CD4-positive, alpha-beta T cell treated with Interleukin-12 subunit alpha and Interleukin-12 subunit beta, for 1 hour (primary cell): Measurements from ENCODE around the gene CEBPB.
"Not testable (repeated sequence)": the region's sequence is repeated elsewhere in the genome, so short reads cannot be mapped to it uniquely, and the experiment has no call there.

Experiments
- DNase-seq: peaks from one replicate; pipeline ENCODE4 v3.0.0-alpha.2; 2020

The CEBPB gene

GRCh38 chr20:50170549-50171220 is 19.9 kb upstream of the CEBPB start:
- no peak for DNase-seq

GRCh38 chr20:50172347-50173013 is 18.1 kb upstream of the CEBPB start:
- DNase-seq, result no peak

- DNase-seq, result no peak
These were observed 16.2 kb upstream of the CEBPB start for GRCh38 chr20:50174456-50174855.

GRCh38 chr20:50175938-50176933 is 14.4 kb upstream of the CEBPB start:
- no peak for DNase-seq

GRCh38 chr20:50178672-50179071 is 12.0 kb upstream of the CEBPB start:
- not testable (repeated sequence) for DNase-seq

- no peak for DNase-seq
These were observed 9.3 kb upstream of the CEBPB start for GRCh38 chr20:50181344-50181743.

GRCh38 chr20:50182346-50182745 is 8.3 kb upstream of the CEBPB start:
- DNase-seq, result no peak

GRCh38 chr20:50185426-50185825 is 5.2 kb upstream of the CEBPB start:
- DNase-seq, result no peak

- peak; percentile 85 for DNase-seq
These were observed 4.3 kb upstream of the CEBPB start for GRCh38 chr20:50186151-50186885.

GRCh38 chr20:50186987-50187402 is 3.6 kb upstream of the CEBPB start:
- no peak for DNase-seq

GRCh38 chr20:50187403-50188051 is 3.1 kb upstream of the CEBPB start:
- no peak for DNase-seq

GRCh38 chr20:50188287-50188688 is 2.3 kb upstream of the CEBPB start:
- no peak for DNase-seq

- DNase-seq, result no peak
These were observed 1.6 kb upstream of the CEBPB start for GRCh38 chr20:50188879-50189680.

GRCh38 chr20:50189681-50190250 is 864 bp upstream of the CEBPB start:
- peak; percentile 48 for DNase-seq

- DNase-seq, result peak; percentile 59
These were observed 474 bp downstream of the CEBPB start for GRCh38 chr20:50191065-50191543.

- peak; percentile 59 for DNase-seq
These were observed 1.1 kb downstream of the CEBPB start for GRCh38 chr20:50191544-50192363.

- peak; percentile 76 for DNase-seq
These were observed 2.0 kb downstream of the CEBPB start for GRCh38 chr20:50192364-50193198.

GRCh38 chr20:50193199-50193835 is 2.7 kb downstream of the CEBPB start:
- DNase-seq, result no peak
